Stimulated activated CD4-positive, alpha-beta T cell treated with anti-CD3 and anti-CD28 coated beads, Interleukin-4, amount 100 ng/mL, for 1 hour (primary cell): Measurements from ENCODE around the gene AGAP1.

Experiments used
- DNase-seq: peaks from one replicate; pipeline ENCODE4 v3.0.0-alpha.2; 2020

Gene AGAP1

DNA sequence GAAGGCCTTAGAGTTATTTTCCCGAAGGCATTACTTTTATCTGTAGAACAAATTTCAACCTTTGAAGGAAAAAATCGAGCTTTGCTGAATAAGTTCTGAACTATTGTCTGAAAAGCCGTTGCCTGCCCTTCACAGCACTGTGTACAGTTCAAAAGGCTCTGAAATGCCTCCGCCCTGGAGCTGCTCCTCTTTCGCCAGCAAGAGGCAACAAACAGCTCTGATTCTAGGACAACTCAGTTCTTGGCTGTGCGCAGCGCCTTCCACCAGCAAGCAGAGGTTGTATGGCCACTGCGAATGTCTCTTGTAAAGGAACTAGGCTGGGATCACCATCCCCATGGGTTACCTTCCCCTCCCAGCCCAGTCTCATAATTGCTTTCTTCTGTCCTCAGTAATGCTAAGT lies 365.8 kb downstream of the AGAP1 start:
- no peak for DNase-seq

DNA sequence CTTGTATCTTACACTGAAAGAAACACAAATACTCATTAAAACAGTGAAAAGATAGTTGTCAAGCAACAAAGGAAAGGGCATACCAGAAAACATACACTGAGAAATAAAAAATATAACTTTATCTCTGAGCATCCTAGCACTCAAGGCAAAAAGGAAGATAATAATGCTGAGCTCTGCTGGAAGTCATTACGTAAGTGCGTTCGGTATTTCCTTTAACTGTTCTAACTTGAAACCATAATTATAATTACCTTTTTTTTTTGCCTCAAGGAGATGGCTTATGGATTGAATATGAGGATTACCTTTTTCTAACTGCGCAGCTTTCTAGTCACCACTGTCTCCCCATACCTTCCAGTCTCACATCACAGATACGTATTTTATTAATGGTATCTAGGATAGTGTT lies 366.3 kb downstream of the AGAP1 start:
- no peak for DNase-seq

DNA sequence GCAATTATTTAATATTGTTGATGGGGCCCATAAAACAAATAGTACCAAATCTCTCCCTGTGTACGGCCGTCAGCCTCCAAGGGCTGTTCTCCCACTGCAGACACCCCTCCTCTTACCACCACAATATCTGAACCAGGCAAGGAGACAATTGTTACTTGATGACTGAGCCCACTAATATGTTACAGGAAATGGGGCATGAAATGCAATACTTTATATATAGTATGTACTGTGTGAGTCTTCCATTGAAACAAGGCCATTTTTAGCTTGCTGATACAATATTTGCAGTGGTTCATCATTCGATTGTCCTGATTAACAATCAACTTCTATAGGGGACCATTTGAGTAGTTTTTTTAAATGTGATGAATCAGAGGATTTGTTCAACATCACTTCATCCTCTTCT lies 367.0 kb downstream of the AGAP1 start:
- no peak for DNase-seq

DNA sequence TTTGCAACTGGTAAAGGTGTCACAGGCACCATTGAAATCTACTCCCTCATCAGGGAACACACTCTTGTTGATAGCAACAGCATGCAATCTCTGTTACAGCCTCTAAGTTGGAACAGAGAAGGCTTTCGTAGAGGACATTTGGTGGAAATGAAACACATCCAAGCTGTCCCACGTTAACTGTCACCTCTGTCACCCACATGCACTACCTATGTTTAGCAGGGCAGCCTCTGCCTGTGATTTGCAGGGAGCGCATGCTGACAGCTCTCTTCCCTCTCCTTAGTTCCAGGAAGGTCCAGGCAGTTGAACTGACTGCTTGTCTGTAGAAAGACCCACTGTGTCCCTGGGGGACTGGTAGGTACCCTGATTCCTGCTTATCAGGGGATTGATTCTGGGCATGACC lies 367.5 kb downstream of the AGAP1 start:
- DNase-seq = no peak

DNA sequence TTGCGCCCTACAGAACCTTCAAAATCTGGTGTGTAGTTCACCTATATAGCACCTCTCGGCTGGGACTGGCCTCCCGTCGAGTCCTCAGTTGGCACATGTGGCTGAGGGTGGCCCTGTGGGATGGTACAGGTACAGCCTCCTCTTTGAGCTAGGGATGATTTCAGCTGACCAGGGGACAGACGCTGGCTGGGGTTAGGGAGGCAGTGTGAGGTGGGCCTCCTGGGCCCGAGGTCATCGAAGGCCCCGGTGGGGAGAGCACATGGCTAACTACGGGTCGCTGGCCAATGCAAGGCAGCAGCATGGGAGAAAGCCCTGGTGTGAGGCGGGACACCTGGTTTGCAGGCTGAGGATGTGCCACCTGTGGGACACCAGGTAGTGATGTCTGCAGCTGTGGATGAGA lies 369.6 kb downstream of the AGAP1 start:
- no peak for DNase-seq

DNA sequence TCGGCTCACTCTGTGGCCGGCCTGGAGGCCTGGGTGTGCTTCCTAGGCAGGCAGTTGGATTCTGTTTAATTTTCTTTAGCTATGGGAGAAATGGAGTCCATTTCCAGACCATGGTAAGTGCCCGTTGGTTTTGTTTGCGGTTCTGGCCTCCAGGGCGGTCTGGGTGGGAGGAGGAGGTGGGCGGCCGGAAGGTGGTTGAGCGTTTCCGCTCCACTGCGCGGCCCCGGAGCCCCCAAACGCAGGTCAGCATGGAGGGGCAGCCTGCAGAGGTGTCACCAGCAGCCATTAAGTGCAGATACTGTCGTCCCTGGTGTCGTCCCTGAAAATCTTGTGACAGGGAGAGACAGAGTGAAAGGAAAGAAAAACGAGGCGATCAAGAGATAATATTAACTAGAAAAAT lies 370.5 kb downstream of the AGAP1 start:
- DNase-seq = no peak

DNA sequence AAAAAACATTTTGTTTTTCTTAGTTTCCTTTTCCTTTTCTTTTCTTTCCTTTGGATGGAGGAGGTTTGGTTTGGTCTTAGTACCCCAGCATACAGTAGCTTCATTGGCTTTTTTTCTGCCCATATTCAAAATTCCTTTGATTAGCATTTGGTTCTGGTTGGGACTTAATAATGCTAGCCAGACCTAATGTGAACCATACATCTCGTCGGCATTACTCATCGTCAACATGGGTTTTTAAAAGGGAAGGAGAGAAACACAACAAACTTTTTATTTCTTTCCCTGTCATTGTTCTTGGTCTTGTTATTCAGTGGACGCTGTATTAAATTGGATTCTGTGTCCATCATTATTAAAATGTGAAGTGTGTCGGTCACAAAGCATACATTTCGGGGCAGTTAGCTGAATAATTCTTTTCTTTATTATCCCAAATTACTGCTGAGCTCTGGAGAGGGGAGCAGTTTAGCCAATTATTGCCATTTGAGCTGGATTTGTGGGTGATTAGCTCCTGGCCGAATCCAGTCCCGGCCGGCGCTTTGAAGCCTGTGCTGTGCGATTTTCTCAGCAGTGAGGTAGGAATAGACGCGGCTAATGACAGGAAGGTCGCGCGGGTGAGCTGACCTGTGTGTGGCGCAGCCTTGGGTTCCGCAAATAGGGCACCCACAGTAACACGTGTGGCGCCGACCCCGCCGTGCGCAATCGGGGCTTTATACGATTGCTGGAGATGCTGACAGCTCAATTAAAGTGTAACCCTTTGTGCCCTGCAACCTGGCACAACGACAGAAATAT lies 371.1 kb downstream of the AGAP1 start:
- DNase-seq = no peak

DNA sequence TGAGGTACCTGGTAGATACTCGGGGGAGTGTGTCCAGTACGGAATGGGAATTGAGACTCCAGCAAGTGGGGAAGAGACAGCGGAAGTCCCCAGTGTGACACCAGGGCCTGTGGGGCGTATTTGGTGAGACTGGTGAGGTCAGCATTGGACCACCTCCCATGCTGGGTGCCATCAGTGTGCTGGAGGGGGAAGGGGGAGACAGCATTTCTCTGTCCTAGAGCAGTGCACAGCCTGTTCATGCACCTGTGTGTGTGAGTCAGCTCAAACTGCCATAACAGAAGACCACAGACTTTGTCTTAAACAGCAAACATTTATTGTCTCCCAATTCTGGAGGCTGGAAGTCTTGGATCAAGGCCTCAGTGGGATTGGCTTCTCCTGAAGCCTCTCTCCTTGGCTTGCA lies 372.5 kb downstream of the AGAP1 start:
- no peak for DNase-seq

DNA sequence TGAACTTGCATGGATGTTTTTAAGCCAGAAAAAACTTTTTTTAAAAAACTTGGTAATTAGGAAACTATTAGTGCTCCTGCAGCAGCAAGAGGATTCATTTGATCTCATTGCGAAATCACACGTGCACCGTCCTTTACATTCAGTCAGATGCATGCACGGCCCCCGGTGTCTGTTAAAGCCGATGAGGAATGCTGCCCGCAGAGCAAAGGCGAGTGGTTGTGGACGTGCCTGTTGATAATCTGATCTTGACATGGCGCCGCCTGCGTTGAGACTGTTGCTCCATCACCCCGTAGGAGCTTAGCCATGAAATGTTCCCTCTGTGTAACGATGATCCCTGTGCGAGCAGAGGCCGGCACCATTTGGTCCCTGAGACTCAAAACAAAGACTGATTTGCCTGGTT lies 374.4 kb downstream of the AGAP1 start:
- no peak for DNase-seq

DNA sequence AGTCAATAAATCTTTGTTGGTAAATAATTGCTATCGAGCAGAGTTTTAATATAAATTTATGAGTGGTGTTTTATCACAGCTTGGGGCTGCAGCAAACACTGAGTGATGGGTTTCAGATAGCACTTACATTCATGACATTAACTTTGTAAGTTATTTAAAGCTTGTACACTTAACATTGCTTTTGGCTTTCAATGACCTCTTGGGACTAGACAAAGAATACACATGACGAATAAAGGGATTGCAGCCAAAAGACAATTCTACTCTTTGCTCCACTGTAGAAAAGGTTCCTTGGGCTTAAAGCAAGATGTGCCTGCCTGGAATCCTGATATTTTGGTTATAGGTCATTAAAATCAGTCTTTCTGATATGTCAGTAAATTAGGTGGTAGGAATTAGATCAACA lies 374.8 kb downstream of the AGAP1 start:
- no peak for DNase-seq

DNA sequence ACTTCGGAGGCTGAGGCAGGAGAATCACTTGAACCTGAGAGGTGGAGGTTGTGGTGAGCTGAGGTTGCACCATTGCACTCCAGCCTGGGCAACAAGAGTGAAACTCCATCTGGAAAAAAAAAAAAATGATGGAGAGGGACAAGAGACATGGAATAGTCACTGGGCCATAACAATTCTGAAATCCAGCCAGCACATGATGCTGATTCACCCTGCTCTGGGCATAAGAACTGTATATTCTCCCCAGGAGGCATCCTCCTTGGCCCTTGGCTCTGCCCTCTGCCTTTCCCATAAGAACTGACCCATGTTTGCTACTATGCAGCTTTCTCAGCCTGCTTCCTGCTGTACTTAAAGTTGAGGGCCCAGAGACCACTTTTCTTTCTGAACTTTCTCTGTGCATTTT lies 376.7 kb downstream of the AGAP1 start:
- DNase-seq = no peak

DNA sequence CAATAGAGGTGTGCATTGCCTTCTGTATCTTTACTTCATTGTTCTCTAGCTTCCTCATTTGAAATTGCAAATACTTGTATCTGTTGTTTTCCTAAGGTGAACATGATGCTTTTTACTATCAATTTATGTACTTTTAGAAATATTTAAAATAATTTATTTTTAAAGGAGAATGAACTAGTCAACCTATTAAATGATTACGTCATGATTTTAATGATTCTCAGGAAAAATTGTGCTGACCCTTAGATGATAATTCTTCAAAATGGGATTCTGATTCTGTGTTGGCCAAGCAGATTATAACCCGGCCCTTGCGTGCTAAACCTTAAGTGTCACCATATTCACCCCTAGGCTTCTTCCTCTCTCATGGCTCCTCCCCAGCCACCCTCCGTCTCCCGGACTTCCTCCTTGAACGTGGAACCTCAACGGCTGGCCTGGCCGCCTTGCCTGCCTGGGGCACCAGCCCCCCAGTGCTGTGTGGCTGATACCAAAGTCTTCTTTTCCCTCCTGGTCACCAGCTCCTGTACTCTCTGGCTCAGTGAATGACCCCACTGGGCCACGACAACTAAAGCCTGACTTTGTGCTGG lies 382.3 kb downstream of the AGAP1 start:
- DNase-seq = no peak

DNA sequence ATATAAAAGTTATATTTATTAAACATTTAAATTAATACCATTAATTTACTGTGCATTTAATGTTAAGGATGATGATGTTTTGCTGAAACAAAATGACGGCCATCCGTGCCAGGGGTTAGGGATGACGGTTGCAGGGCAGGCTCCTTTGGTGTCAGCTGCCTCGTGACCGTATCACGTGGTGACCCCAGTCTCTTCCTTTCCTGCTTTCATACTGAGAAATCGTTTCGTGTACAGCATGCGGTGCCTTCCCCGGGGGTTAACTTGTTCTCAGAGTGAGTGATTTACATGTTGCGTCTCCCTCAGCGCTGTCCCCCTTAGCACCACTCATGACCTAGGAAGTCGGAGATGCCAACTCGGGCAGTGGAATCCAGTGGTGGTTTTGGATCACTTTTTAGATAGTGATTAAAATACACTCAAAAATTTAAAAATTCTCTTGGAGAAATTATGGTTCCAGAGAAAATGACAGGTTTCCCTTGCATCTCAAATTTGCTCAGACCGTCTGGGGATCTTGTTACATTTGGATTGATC lies 383.5 kb downstream of the AGAP1 start:
- DNase-seq = no peak

DNA sequence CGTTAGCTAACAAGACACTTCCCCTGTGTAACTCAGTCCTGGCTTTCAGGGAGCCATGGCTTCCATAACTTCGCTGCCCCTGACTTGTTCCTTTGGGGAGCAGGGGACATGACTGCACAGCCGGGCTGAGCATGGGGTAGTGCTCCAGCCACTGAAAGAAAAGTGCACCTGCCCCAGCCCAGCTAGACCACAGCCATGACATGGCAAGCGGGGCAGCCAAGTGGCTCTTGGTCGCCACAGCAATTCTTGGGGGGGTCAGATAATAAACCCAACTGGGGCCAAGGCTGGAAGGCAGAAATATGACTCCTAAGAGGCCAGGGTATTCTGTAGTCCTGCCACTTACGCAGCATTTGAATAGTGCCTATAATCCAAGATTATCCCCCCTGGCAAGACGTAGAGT lies 385.3 kb downstream of the AGAP1 start:
- DNase-seq = no peak

DNA sequence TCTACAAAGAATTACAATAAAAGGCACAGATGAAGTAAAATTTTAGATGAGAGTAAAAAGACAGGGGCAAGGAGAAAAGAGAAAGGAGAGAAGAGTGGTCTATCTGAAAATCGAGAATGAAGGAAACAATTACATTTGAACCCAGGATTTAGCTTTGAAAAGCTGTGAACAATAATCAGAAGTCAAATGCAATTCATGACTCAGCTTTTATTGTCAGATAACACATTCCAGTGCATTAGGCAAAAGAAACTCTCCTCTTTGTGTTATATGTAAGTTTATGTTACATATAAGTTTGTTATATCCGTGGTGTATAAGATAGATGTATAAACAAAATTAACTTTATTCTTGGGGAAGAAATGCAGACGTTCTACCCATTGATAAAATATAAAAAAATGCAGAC lies 389.8 kb downstream of the AGAP1 start:
- DNase-seq = no peak

DNA sequence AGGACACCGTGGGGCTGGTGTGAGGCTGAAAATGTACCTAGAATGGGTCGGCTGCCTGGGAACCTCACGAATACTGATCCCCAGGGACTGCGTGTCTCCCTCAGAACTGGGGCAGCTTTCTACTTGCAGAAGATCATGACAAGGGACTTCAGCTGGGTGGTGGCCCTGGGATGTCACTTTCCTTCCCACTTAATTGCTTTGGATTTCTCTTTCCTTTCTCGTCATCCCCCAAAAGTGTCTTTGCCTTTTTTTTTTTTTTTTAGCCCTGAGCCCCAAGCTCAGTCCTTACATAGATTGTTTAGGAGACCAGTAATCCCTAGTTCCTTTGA lies 395.4 kb downstream of the AGAP1 start:
- no peak for DNase-seq

DNA sequence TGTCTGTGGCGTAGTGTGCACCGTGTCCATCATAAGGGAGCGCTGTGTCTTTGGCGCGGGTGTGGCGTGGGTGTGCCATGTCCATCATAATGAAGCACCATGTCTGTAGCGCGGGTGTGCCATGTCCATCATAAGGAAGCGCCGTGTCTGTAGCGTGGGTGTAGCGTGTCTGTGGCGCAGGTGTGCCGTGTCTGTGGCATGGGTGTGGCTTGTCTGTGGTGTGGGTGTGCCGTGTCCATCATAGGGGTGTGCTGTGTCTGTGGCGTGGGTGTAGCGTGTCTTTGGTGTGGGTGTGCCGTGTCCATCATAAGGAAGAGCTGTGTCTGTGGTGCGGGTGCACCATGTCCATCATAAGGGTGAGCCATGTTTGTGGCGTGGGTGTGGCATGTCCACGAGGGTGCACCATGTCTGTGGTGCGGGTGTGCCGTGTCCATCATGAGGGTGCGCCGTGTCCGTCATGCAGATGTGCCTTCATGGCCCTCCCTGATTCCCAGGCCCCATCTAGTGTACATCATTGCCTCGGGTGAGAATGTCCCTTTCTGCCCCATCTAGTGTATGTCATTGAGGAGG lies 399.4 kb downstream of the AGAP1 start:
- no peak for DNase-seq

DNA sequence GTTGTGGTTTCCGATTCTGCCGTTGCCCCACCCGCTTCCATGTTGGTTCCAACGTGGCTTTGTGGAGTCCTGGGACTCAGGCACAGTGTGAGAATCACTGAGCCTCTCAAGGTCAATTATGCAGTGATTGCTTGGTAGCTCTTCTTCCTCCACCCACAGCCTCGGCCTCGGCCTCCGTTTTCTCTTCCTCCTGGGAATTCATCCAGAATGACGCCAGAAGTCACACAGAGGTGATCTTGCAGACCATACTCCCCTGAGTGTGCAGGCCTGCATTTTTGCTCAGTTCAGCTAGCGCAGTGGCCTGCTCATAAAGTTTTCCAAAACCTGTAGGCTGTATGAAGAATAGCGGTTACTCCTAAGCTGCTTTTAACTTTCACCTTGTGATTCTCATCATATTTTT lies 401.0 kb downstream of the AGAP1 start:
- DNase-seq = no peak

DNA sequence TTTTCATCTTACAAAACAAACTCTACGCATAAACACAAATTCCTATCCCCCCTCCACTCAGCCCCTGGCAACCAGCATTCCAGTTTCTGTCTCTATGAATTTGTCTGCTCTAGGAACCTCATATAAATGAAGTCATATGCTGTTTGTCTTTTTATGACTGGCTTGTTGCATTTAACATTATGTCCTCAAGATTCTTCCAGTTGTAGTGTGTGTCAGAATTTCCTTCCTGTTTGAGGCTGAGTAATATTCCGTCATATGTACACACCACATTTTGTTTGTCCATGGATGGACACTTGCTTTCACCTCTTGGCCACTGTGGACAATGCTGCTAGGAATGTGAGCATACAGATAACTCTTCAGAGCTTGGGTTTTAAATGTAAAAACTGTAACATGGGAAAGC lies 402.2 kb downstream of the AGAP1 start:
- no peak for DNase-seq

DNA sequence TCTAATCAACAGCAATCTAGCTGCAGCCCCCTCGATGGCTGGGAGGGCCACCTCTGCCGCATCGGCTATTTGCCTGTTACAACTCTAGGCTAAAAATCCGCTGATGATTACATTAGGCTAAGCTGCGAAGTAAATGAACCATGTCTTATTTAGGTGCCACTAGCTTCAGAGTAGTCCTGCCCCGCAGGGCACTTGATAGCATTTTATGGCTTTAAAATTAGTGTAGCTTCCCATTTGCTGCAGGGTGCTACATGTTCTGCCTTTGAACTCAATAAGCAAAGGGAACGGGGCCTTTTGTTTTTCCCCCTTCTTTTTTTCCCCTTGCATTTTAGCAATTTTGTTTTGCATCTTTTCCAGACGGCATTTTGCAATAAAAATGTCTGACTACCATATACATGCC lies 404.1 kb downstream of the AGAP1 start:
- DNase-seq = no peak

DNA sequence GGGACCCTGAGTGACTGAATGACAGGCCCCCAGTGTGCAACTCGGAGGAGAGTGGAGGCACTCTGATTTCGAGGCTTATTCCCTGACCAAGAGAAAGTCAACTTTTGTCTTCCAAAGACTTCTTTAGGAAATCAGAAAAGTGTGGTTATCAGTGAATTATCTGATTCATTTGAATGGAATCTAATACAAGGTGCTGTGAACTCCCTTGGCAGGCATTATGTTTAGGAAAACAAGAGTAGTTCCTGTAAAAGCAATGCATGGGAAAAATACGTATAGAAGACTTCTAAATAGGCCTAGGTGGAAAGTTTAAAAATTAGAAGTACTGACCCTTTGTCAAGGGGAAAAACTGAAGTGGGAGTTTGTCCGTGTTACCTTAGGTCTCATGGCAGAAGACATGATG lies 404.9 kb downstream of the AGAP1 start:
- no peak for DNase-seq

DNA sequence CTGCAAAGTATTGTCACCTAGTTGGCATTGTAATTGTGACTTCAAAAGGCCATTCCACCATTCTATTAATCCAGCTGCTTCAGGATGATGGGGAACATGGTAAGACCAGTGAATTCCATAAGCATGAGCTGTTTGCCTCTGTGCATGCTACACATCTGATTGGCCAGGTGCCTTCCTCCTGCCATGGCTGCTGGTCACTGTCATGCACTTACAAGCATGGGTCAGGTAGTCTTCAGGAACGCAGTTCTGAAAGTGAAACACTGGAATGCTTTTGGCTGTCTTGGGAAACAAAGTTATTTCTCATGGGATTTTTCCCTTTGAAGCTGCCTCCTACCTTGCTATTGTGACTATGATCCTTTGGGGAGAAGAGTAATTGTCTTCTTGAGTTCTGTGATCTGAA lies 406.8 kb downstream of the AGAP1 start:
- no peak for DNase-seq

DNA sequence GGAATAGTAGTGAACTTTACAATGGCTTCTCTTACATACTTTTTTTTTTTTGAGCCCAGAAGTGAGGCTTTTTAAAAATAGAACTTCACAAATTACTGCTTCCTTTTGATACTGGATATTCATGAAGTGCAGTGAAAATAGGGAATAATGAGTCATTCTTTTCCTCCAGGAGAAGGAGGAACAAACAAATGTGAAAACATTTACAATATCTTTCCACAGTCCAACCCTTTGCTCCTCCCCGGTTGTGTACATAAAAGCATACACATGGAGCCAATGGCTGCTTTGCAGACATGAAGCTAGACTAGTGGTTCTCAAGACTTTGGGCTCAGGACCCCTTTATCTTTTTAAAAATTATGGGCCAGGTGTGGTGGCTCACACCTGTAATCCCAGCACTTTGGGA lies 407.4 kb downstream of the AGAP1 start:
- no peak for DNase-seq

DNA sequence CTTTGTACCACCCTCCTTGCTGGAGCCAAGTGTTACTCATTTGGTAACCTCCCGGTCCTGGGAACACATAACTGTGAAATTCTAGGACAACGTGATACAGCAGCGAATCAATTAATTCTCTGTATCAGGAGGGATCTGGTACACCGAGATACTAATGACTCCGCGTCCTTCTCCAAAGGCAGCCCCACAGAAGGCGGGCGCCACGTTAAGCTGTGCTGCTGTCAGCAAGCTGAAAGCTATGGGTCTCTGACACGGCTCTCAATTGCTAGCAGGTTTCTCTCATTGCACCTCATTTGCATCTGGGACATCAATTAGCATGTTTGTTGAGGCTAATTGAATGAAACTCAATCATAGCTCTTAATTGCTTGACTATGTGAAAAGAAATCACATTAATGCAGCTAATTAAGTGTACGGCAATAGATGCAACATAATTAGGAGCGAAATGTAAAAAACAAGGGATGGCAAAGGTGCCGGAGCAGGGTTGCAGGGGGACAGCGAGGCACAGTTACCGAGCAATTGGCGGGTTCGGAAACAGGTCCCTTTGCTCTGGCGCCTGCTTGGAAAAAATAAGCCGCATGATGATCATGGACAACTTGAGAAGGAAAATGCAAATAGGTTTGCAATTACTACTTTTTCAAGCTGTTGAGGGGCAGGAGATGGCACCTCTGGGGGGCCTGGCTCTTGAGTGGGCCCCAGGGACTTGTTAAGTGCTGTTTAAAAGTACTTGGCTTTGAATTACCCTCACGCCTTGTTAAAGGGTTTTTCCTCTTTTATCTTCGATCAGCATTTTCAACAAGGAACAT lies 410.1 kb downstream of the AGAP1 start:
- no peak for DNase-seq
